GM15510 (cell line): Measurements from ENCODE around the gene CD300LF.

Experiments used
- POLR2A ChIP-seq: IDR thresholded peaks from 3 replicates; pipeline ENCODE4 v1.6.1; 2011; ENCODE audit warnings: borderline replicate concordance; ENCODE audit not compliant: insufficient read length; ENCODE audit errors: extremely low read depth

CD300LF gene

DNA sequence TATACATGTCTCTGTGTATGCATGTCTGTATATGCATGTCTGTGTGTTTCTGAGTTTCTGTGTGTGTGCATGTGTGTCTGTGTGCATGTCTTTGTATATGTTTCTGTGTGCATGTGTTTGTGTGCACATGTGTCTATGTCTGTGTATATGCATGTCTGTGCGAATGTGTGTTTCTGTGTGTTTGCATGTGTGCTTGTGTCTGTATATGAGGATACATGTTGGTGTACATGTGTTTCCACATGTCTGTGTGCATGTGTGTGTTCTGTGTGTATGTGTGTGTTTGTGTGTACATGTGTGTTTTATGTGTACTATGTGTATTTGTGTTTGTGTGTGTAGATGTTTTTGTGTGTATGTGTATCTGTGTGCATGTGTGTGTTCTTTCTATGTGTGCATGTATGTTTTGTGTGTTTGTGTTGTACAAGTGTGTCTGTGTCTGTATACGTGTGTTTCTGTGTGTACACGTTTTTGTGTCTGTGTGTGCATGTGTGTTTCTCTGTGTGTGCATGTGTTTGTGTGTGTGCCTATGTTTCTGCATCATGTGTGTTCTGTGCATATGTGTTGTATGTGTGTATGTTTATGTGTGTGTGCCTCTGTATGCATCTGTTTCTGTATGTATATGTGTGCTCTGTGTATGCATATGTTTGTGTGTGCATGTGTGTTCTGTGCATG, 15.4 kb upstream of the CD300LF start:
- TF ChIP-seq POLR2A, result no peak

DNA sequence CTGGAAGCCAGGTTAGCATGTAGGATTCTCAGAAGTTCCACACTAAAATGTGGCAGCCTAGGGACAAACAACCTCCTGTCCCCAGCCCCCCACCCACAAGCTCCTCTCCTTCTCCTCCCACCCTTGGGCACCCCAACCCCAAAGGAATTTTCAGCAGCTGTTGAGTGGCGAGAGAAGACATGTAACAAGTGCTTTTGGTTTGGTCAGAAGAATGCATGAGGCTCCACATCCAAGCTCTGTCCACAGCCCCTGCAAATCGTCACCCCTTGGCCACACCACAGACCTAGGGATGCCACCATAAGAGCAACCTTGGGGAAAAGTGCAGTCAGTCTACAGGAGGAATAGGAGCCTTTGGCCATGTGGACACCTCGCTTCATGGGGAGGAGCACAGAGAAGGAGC, 12.4 kb upstream of the CD300LF start:
- no peak for TF ChIP-seq POLR2A

DNA sequence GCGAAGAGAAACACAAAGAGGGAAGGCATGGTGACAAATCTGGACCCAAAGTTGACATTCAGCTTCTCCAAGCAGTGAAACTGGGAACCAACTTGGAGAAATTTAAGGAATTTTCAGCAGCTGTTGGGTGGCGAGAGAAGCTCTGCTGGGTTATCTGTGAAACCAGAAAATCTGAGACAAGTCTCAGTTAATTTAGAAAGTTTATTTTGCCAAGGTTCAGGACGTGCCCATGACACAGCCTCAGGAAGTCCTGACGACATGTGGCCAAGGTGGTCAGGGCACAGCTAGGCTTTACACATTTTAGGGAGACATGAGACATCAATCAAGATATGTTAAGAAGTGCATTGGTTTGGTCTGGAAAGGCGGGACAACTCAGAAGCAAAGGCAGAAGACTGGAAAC, 11.2 kb upstream of the CD300LF start:
- TF ChIP-seq POLR2A, result no peak

DNA sequence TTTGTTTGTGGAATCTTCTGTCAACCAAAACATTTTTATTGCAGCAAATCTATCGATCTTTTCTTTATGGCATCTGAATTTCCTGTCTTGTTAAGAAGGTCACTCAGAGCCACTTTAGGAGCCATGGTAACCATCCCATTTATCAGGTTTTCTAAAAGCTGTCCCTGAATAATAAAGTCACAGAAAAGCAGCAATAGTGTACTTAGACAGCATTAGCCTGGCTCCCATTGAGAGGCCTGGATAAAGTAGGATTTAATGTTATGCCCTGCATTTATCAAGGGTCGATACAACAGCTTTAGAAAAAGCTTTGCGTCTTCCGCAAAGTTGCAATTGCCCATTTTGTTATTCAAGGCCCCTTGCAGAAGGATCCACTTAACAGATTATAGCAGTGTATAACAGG, 10.1 kb upstream of the CD300LF start:
- TF ChIP-seq POLR2A, result no peak

DNA sequence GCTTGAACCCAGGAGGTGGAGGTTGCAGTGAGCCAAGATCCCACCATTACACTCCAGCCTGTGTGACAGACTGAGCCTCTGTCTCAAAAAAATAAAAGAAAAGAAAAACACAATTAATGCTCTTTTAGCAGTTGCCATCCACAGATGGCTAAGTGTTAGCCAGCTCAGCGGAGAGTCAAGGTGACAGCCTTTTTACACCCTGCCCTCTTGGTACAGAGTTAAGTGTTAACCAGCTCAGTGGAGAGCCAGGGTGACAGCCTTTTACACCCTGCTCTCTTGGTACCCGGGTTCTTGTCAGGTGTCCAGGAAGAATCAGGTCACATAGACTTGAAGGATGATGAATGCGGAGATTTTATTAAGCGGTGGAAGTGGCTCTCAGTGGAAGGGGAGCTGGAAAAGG, 7.8 kb upstream of the CD300LF start:
- TF ChIP-seq POLR2A, result no peak

DNA sequence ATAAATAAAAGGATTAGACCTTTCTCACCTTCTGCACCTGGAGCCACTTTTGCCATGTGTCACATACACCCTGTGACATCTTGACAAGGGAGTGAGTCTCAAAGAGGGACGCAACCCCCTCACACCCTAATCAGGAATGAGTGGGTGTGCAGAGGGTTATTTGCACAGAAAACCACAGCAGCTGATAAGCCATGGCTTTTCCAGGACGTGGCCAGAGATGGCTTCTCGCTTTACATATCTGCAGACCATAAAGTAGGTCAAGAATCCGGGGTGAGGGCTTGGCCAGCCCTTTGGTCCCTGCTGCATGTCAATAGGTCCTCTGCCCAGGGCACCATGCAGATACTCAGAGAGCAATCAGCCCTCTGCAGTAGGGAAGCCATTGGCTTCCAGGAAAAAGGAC, 2.4 kb upstream of the CD300LF start:
- TF ChIP-seq POLR2A, result no peak

DNA sequence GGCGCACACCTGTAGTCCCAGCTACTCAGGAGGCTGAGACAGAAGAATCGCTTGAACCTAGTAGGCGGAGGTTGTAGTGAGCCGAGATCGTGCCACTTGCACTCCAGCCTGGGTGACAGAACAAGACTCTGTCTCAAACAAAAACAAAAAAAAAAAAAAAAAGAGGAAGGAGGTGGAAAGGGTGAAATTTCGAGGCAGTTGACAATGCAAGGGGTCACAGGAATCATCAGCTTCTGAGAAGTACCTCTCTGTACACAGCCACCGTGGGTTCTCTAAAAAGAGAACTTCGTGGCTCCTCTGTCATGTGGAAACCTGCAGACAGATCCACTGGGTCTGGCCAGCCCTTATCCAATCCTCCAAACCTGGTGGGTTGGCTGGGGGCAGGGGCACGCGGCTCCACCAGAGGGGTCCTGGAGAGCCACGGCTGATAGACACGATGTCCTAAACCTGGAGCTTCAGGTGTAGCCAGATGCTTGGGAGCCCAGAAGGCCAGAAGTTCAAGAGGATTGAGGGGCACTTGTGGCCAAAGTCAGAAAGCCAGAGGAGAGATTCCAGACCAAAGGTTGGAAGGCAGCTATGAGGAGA, 540 bp upstream of the CD300LF start:
- no peak for TF ChIP-seq POLR2A

DNA sequence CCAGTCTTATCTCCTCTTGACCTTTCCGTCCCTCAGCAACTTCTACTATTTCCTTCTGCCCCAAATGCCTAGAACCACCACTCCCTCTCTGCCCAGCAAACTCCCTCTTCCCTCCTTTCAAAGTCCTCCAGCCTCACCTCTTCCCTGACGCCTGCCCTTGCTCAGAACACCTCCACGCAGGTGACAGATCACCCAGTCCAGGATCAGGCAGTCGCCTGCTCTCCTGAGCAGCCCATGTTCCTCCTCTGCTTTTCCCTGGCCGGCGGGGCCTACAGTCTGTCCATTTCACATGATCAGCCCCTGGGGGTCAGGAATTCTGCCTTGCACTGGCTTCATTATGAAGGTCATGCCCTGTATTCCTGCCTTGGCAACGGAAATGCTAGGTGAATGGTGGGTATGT, 422 bp downstream of the CD300LF start:
- no peak for TF ChIP-seq POLR2A

DNA sequence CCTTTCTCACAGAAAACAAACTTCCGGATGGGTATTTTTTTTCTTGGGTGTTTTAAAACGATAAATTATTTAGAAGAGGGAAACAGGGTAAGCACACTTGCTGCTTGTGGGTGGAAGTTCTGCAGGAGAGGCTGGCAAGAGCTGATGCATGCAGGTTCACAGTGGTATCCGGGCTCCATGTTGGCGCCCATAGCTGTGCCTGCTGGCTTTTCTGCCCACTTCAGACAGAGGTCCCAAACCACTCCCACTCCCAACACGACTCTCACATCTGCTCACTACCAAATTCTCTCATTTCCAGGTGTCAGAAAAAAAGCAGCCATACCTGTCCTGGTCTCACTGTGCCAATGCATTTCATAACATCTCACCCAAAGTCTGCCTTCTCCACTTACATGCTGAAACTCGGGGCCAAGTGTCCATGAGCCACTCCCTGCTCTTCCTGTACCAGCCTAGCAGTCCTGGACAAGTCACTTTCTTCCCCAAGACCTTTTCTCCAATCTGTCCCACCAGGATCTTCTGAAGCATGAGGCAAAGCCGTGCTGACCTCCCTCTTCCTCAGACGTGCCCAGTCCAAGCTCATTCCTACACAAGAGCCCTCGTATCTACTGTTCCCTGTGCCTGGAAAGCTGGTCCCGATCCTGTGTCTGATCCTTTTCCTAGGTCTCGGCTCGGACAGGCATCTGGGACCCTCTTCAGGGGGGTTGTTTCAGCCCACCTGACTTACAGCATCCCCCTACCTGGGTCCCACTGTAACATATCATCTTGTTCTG, 1.5 kb downstream of the CD300LF start:
- TF ChIP-seq POLR2A, result no peak

DNA sequence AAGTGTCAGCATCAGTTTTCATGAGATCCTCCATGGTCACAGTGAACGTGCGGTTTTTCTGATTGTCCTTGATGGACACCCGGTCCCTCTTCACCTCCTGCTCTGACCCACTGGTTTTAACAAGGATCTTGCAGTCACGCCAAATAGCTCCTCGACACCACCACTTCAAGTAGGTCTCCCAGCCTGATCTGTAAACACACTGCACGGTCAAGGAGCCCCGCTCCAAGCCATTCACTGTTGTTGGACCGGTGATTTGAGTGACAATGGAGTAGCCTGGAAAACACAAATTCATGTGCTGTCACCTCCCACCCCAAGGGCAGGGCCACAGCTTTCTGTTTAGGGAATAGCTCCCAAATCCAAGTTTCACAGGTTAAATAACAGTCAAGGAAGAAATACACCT, 8.2 kb downstream of the CD300LF start:
- no peak for TF ChIP-seq POLR2A

DNA sequence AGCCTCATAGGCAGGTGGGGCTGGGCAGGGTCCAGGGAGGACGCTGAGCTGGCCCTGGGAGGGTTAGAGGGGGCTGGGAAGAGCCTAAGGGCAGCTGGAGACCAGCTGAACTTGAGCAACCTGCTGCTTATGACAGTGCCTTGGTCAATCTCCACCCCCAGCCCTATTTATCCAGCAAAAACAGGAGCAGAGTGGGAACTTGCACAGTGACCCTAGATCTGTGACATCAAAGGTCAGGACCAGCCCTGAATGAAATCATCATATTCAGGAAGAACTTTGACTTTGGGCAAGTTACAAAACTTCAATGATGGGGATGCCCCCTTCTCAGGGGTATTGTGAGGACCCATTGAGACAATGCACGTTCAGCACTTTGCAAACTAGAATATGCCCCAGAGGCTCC, 9.4 kb downstream of the CD300LF start:
- TF ChIP-seq POLR2A, result no peak

DNA sequence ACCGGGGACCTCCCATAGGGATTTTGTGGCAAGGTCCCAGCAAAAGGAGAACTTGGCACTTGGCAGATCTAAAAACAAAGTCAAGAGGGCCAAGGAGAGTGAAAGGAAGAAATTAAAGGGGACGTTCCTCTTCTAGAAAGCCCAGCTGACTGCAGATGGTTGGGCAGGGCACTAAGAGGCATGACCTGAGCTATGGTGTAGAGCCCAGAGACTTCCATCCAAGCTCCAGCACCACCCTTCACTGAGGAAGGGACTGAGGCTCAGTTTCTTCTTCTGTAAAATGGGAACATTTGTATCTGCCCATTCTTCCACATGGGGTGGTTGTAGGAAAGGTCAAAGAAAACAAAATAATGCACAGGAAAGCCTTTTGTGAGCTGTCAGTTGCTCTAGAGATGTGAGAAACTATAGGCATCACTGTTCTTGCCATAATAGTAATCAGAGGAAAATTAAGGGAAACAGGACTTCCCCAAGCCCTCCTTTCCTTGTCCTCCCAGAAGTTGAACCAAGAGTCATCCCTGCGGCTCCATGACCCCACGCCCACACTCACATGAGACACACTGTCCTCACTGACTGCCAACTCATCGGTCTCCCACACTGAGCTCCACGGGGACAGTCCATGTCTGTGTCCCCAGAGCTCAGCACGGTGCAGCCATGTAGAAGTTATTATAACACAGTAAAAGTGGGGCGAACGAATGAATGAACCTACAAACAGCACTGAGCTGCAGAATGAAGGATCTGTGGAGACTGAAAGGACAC, 10.4 kb downstream of the CD300LF start:
- TF ChIP-seq POLR2A, result no peak

DNA sequence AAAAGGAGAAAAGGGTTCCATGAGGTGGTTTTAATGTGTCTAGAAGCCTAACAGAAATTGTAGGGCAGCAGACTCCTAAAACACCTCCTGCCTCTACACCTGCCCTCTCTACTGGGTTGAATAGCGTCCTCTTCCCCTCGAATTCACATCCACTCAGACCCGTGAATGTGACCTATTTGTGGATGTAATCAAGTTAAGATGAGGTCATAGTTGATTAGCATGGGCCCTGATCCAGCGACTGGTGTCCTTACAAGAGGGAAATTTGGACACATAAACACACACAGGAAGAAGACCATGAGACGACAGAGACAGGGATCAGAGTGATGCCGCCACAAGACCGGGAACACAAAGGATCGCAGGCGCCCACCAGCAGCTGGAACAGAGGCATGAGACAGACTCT, 13.5 kb downstream of the CD300LF start:
- TF ChIP-seq POLR2A, result no peak

DNA sequence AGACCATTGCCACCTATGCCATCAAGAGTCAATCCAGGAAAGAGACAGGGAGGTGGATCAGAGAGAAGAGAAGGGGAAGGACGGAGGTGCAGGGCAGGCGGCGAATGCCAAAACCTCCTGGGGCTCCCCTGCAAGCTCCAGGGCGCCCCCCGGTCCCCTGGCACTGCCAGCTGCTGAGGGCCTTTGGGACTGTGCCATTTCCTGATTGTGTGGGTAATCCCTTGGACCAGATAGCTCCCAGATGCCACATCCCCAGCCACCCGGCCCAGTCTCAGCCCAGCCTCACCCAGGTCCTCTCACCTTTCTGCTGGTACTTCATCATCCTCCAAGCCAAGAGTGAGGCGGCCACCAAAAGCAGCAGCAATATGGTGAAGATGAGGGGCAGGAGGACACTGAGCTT, 14.7 kb downstream of the CD300LF start:
- TF ChIP-seq POLR2A, result no peak

DNA sequence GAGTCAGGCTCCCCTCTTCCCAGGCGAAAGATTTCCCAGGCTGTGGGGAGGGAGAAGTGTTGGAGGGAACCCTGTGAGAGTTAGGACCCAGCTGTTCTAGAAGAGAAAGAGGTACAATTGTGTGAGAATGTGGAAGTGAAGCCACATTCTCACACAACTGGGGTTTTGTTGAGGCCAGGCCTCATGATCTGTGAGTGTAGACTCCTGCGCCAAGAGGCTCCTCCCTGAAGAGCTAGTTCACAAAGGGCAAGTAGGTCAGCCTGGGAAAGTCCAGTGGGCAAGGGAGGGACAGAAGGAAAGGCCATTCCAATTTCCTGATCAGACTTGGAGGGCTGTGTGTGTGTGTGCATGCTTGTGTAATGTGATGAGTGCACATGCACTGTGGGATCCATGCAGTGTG, 15.2 kb downstream of the CD300LF start:
- TF ChIP-seq POLR2A, result no peak
